ENCODE data around the gene ST3GAL5. TPM values are rescaled to one million over a fixed set of nuclear protein-coding genes. Genes with fewer than 3 reads are reported as not detected.

Gene ST3GAL5
- total RNA-seq, 1 experiment from 2014 or later: 3.8 TPM

DNA sequence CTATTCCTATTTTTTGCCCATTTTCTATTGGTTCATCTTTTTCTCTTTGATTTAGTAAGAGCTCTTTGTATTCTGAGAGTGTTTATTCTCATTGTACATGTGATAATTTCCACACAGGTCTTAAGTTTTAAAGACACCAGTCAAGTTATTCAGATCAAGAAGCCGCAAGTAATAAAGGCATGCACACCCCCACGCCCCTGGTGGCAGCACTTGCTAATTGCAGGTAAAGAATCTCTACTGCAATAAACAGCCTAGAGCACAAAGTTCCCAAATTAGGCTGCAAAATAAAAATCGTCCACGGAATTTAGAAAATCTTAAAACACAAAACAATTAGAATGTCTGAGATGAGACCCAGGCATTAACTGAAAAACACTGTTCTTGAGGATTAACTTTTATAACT is 45.2 kb downstream of the ST3GAL5 start:
- Mint-ChIP-seq H3K4me1 (ENCODE audit: low read depth, unreplicated experiment) (no peaks in the 10 kb centered on the region), H3K27me3 (ENCODE audit: unreplicated experiment) (peaks cover 36% of the 10 kb centered on the region), H3K4me3 (ENCODE audit: low read depth, unreplicated experiment) (no peak overlapping the region), H3K36me3 (ENCODE audit: insufficient read depth, unreplicated experiment) (no peaks in the 10 kb centered on the region), H3K9me3 (ENCODE audit: low read depth, unreplicated experiment) (no peaks in the 10 kb centered on the region), H3K27ac (ENCODE audit: unreplicated experiment) (no peak overlapping the region)
- TF ChIP-seq, protein P1, sequence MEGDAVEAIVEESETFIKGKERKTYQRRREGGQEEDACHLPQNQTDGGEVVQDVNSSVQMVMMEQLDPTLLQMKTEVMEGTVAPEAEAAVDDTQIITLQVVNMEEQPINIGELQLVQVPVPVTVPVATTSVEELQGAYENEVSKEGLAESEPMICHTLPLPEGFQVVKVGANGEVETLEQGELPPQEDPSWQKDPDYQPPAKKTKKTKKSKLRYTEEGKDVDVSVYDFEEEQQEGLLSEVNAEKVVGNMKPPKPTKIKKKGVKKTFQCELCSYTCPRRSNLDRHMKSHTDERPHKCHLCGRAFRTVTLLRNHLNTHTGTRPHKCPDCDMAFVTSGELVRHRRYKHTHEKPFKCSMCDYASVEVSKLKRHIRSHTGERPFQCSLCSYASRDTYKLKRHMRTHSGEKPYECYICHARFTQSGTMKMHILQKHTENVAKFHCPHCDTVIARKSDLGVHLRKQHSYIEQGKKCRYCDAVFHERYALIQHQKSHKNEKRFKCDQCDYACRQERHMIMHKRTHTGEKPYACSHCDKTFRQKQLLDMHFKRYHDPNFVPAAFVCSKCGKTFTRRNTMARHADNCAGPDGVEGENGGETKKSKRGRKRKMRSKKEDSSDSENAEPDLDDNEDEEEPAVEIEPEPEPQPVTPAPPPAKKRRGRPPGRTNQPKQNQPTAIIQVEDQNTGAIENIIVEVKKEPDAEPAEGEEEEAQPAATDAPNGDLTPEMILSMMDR (IDR thresholded peaks at IDR 0.05; ENCODE audit: unreplicated experiment): peak; percentile 44
- peak; percentile 27 for DNase-seq
- BruUV-seq (replicated peaks): no TSS peak
- intact Hi-C loops (cut with micrococcal nuclease; ENCODE audit: unreplicated experiment): no loop called here
- CTCF ChIA-PET: no interaction called here

DNA sequence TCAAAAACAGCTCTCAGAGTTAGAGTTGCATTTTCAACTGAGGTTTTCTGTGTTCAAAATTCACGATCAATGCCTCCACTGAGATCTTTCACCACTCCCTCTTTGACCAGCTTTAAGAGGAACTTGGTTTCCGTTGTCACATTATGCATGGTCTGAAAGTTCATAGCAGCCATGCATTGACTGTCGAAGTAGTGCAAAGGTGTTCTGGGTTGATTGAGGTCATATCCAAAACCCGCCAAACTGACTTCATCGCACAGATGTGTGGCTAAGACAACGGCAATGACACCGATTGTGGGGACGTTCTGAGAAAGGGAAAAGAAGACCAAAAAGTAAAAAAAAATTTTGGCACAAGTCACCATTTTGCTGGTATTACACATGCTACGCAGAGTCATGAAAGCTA is 48.7 kb downstream of the ST3GAL5 start:
- no peak overlapping the region for H3K27ac Mint-ChIP-seq (ENCODE audit: unreplicated experiment)
- no peak overlapping the region for H3K4me3 Mint-ChIP-seq (ENCODE audit: low read depth, unreplicated experiment)
- no peaks in the 10 kb centered on the region for H3K36me3 Mint-ChIP-seq (ENCODE audit: insufficient read depth, unreplicated experiment)
- DNase-seq: no peak
- CTCF ChIA-PET: no interaction called here
- intact Hi-C loops (cut with micrococcal nuclease; ENCODE audit: unreplicated experiment): no loop called here
- no TSS peak for BruUV-seq (replicated peaks)
- TF ChIP-seq, protein P1 (IDR thresholded peaks at IDR 0.05; ENCODE audit: unreplicated experiment): no peak
- H3K9me3 Mint-ChIP-seq (ENCODE audit: low read depth, unreplicated experiment): peaks cover 2% of the 10 kb centered on the region
- H3K4me1 Mint-ChIP-seq (ENCODE audit: low read depth, unreplicated experiment): no peaks in the 10 kb centered on the region
- H3K27me3 Mint-ChIP-seq (ENCODE audit: unreplicated experiment): peaks cover 44% of the 10 kb centered on the region

DNA sequence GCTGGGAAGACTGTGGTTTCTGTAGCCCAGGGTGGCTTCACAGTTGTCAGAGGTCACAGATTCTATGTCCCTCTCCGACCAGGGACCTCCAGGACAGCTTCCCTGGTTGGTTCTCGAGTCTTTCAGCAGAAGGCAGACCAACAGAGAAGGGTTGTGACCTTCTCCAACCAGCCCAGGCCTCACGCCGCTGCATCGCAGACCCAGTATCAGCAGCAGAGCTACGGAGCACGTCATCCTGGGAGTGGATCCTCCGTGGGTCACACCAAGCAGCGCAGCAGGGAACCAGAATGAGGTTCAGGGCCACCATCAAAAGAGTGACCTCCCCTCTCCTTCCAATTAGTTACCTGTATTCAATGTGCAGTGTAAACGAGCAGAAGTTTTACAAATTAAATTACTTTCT is 49.3 kb downstream of the ST3GAL5 start:
- no peak overlapping the region for H3K4me3 Mint-ChIP-seq (ENCODE audit: low read depth, unreplicated experiment)
- H3K9me3 Mint-ChIP-seq (ENCODE audit: low read depth, unreplicated experiment): peaks cover 5% of the 10 kb centered on the region
- BruUV-seq (replicated peaks): no TSS peak
- CTCF ChIA-PET: no interaction called here
- H3K27me3 Mint-ChIP-seq (ENCODE audit: unreplicated experiment): peaks cover 50% of the 10 kb centered on the region
- H3K27ac Mint-ChIP-seq (ENCODE audit: unreplicated experiment): no peak overlapping the region
- intact Hi-C loops (cut with micrococcal nuclease; ENCODE audit: unreplicated experiment): no loop called here
- H3K36me3 Mint-ChIP-seq (ENCODE audit: insufficient read depth, unreplicated experiment): no peaks in the 10 kb centered on the region
- H3K4me1 Mint-ChIP-seq (ENCODE audit: low read depth, unreplicated experiment): no peaks in the 10 kb centered on the region
- TF ChIP-seq, protein P1 (IDR thresholded peaks at IDR 0.05; ENCODE audit: unreplicated experiment): no peak
- DNase-seq: no peak

DNA sequence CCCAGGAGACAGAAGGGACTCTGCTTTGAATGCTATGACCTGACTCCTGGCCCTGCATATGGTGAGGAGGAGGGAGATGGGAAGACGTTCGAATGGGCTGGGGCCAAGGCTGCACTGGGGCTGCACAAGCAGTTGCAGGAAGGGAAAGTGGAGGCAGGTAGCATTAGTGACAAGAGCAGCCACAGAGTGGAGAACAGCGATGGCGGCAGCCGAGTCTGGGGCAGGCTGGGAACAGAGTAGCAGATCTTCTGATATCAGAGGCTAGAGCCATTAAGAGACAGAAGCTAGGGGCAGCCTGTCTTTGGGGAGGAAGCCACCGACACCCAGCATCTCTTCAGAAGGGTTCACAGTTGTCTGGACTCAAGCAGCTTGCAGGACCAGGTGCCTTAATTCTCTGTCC is 50.1 kb downstream of the ST3GAL5 start:
- intact Hi-C loops (cut with micrococcal nuclease; ENCODE audit: unreplicated experiment): no loop called here
- no TSS peak for BruUV-seq (replicated peaks)
- Mint-ChIP-seq H3K27me3 (ENCODE audit: unreplicated experiment) (peaks cover 52% of the 10 kb centered on the region), H3K9me3 (ENCODE audit: low read depth, unreplicated experiment) (peaks cover 5% of the 10 kb centered on the region), H3K4me3 (ENCODE audit: low read depth, unreplicated experiment) (no peak overlapping the region), H3K4me1 (ENCODE audit: low read depth, unreplicated experiment) (no peaks in the 10 kb centered on the region), H3K36me3 (ENCODE audit: insufficient read depth, unreplicated experiment) (no peaks in the 10 kb centered on the region), H3K27ac (ENCODE audit: unreplicated experiment) (no peak overlapping the region)
- no peak for DNase-seq
- CTCF ChIA-PET: no interaction called here
- TF ChIP-seq, protein P1 (IDR thresholded peaks at IDR 0.05; ENCODE audit: unreplicated experiment): no peak
